Suppressor macrophage treated with lipopolysaccharide for 4 hours (primary cell): ENCODE data around the gene CST11.

Experiments
- DNase-seq: peaks from one replicate; pipeline ENCODE4 v3.0.0-alpha.2; 2020

CST11 gene

DNA sequence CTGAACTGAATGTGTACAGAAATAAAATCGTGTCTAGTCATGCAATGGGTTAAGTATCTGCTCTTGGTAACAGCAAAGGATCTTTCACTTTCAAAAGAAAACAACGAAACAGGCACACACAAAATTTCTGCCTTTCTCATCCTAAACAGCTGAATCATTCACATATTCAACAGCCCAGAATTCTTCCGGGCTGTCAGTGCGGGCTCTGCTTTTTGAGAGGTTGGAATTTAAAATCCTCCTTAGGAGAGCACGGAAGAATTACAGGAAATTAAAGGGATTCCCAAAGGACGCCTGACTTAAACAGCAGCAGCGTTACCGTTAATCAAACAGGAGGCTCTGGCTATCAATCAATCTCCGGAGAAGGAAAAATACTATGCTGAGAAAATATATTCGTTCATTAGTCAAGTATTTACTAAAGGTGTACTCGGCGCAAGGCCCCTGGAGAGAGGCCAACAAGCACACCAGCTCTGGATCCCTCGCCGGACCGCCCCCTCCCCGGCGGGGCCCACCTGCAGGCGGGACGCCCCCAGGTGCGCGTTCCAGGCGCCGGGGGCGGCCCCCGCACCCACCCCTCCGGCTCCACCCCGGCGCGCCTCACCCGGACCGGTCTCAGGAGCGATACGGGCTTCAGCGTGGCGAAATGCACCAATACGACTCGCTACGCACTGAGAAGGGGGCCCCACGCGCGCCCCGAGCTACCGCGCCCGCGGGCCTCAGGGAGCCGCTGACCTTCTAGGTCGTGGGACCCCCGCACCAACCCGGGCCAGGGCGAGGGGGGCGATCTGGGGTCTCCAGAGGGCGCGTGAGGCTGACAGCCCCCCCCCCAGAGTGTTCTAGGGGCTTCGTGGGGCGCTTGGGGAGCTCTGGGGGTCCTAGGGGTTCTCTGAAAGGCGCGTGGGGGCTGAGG is 32.4 kb downstream of the CST11 start:
- DNase-seq: peak; percentile 65

DNA sequence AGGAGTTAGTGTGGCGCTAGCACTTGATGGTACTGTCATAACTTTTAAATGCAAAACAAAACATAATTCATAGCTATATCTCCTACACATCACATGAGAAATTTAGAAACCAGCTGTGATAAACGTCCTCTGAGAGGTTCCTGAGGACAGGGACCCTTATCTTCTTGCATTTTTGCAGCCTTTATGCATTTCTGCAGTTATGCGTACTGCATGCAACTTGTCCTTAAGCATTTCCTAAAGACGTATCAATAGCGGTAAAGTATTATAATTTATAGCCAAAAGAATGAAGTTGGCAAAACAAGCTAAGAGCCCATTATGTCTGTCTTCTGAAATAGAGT is 33.0 kb downstream of the CST11 start:
- no peak for DNase-seq

DNA sequence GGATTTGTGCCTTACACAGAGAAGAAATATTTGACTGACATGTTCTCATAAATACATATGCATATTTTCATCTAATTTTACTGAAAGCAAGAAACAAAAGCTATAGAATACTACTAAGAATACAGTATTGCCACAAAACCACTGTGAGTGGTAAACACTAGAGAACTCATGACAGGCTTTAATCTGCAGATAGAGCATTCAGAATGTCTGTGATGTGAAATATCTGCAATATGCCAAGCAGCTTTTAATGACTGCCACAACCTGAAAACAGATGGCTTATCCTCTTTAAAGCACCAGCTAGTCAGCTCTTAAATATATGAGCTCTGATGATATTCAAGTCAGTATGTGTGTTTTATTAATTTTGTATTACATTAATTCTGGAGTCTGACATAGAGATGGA is 34.8 kb downstream of the CST11 start:
- DNase-seq: no peak

DNA sequence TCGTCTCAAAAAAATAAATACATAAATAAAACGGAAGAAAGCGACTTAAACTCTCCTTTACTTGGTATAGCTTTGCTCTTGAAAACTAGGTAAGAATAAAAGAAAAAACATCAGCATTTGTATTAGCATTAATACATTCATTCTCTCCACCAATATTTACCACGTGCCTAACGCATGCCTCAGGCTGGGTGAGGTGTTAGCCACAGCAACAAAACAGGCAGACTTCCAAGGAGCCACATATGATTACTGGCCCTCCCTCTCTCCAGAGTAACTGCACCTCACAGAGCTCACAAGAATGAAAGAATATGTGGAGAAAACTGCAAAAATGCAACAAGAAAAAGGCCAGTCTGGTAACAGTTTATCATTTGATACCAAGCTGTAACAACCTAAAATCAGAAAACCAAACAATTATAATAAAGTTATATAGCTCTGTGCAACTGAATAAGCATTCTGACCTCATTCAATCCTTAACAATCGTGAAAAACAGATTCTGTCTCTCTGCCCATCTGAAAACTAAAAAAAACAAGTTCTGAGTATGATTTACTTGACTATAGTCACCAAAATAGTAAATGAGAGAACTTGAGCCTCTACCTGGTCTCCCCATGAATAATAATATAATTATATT is 36.6 kb downstream of the CST11 start:
- no peak for DNase-seq

DNA sequence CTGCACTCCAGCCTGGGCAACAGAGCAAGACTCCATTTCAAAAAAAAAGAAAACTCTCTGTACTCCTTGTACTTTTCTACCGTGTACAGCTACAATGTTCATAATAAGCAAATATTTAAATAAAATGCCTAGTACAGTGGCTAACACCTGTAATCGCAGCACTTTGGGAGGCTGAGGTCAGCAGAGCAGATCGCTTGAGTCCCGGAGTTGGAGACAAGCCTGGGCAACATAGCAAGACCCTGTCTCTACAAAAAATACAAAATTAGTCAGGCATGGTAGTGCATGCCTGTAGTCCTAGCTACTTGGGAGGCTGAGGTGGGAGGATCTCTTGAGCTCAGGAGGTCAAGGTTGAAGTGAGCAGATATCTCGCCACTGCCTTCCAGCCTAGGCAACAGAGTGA is 37.1 kb downstream of the CST11 start:
- no peak for DNase-seq

DNA sequence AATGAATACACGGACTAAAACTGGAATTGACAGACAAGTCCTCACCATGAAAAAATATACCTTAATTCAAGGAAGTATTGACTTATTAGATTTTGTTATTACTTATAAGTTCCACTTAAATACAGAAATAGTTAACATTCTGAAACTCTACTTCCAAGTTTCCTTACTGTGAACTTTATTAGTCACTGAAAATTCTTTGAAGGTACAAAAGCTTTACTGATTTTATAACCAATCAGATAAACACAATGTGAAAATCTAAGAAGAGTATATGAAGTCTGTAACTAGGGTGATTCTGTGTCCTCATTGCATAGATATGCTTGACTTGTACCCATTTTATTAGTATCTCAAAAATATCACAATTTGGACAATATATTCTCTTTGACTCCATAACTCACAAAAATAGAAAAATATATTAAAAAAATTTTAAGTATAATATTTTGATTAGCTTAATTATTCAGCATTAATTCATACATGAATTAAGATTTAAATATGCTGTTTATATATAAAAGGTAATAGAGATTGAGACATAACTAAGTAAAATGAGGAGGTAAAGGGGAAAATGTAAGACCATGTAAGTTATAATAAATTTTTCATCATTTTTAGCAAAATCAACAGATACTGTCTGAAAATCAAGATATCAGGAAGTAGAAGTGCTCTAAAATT is 38.0 kb downstream of the CST11 start:
- DNase-seq: no peak

DNA sequence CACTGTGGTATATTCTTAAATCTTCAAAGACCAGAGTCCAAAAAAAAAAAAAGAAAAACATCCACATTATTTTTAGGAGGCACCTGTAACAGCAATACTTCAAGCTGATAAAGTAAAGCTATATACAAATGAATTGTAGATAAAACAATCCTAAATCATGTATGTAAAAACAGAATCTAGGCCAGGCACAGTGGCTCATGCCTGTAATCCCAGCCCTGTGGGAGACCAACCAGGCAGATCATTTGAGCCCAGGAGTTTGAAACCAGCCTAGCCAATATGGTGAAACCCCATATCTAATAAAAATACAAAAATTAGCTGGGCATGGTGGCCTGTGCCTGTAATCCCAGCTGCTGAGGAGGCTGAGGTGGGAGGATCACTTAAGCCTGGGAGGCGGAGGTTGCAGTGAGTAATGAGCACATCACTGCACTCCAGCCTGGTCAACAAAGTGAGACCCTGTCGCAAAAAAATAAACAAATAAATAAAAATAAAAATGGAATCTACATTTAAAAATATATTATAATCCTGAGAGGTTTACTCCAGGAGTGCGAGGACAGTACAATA is 38.7 kb downstream of the CST11 start:
- DNase-seq: no peak

DNA sequence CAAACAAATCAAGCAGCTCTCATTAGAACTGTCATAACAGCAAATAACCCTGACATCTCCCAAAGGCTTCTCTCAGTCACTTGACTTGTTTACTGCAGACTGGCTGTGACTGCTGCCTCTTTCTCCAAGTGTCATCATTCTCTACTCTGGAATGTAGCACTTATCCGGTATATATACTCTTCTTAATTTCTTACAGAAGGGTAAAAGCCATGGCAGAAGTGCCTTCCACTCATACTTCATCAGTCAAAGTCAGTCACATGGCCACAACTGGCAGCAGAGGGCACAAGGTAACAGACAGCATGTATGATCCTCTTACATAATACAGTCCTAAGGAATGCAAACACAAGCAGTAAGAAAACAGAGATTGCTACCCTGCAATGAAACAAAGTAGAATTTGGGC is 40.6 kb downstream of the CST11 start:
- DNase-seq: peak; percentile 1

DNA sequence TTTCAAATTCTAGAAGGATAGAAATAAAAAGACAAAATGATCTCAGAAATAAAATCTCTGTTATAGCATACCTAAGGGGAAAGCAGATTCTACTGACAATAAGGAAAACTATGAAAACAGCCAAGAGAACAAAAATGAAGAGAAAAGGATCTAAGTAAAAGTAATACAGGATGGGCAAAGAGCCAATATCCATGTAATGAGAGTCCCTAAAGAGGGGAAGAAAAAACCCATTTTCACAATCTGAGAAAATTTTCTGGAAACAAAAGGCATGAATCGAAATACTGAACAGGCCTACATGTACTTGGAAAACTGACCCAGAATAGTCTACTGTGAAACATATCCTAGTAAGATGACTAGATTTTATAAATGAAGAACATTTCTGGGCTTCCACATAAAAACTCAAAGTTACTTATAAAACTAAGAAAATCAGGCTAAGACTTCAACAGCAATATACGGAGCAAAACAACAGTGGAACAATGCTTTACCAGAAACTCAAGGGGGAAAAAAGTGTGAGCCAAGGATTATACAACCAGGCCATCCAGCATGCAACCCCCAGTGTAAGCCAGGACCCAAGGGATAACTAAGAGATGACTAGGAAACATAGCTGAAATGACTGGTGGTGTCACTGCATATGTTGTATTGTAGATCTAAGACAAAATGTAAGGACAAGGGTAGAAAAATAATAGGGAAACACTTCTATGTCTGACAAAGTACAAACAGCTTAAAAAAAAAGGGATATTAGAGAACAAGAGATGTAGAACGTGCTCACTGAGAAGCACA is 41.6 kb downstream of the CST11 start:
- DNase-seq: peak; percentile 1

DNA sequence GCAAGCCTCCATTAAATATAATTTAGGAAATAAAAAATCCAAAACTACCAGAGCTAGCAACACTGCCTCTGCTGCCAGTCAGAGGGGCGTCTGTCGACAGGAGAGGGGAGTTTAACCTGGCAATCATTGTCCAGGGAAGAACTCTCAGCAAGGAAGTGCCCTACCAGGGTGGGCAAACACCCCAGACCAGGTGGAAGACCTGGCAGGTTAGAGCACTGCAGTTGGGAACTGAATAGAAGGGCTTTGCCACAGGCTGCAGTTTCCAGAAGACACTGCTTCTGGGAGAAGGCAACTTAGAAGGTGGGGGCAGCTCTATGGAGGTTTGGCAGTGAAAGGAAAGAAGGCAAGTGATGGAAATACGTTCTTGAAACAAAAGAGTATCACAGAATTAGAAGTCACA is 42.9 kb downstream of the CST11 start:
- no peak for DNase-seq

DNA sequence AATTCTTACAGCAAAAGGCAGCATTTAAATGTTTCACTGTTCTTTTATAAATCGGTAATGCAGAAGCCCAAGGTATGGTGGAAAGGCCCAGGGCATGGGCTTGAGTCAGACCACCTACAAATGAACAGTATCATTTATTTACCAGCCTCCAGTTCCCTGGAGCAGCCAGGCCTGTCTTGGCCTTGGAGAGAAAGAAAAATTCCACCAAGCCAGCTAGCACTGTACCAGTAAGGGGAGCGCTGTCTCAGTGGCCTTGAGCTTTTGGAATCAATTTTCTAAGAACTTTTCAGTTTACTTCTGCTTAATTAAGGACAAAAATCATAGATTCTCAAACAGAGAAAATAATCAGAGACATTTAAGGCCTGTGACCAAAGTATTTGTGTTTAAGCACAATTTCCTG is 43.7 kb downstream of the CST11 start:
- DNase-seq: no peak

DNA sequence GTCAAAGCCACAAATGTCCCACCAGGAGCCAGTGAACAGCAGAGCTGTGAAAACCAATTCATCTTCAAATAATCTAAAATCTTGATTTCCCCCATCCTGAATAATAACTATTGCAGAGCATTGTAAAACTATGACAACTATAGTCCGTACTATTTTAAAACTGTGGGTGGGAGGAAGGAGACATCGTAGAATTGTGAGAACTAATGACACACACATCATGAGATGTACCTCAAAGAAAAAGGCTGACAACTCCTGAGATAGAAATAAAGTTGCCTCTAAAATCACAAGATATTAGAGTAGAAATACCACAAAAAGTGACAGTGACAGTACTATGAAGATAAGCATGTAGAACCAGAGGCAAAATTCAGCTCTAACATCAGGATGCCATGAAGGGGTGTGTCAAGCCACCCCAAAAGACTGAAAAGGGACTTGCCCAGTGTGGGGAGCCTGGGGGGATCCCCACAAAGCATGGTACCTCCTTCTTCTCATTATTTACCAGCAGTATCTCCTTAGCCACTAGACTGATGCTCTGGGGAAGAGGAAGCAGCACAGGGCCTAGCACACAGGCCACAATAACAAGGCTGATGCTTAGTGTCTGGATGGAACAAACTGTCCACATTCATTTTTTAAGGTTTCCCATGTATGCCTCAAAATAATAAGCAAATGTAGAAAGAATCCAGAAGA is 44.8 kb downstream of the CST11 start:
- DNase-seq: peak; percentile 38

DNA sequence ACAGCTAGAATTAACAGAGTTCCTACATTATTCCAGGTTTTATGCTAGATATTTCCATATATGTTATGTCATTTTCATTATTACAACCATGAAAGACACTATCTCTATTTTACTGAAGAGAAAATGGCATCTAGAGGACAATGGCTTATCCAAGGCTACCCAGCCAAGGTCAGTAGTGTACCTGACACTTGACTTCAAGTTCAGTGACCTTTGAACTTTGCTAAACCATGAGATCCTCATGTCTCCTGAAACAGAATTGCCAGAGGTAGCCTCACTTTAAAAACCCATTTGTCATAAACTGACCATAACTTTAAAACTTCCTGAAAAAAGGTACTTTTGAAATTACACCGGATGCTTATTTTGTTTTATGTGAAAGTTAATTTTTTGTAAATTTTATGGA is 45.8 kb downstream of the CST11 start:
- no peak for DNase-seq

DNA sequence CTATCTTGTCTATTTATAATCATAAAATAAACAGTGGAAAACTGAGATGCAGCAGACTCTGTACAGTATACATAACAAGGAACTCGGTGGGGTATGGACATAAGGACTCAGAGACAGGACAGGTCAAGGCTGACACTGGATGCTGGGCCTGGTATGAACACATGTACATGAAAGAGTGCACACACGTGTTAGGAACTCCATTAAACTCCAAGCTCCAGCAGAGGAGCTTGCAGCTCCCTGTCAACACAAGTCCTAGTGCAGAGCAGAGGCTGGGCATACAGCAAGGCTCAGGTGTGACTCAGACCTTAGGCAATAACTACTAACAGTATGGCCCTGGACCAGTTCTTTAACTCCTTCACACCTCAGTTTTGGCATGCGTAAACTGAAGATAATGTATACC is 48.5 kb downstream of the CST11 start:
- peak; percentile 1 for DNase-seq

DNA sequence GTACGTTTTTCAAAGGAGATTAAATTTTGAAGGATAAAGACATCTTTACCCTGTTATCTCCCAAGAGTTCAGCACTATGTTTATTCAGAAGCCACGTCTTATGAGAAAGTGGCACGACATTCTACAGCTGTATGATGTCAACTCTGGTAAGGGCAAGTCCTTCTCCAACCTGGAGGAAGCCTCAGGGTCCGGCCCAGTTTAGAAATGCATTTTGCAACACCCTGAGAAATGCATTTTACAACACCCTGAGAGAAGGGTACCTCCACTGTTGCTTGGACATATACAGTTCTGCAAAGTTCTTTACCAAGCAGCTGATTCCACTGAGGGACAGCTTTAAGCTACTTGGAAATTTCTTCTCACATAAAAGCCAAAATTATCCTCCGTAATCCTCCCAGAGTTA is 48.9 kb downstream of the CST11 start:
- no peak for DNase-seq

DNA sequence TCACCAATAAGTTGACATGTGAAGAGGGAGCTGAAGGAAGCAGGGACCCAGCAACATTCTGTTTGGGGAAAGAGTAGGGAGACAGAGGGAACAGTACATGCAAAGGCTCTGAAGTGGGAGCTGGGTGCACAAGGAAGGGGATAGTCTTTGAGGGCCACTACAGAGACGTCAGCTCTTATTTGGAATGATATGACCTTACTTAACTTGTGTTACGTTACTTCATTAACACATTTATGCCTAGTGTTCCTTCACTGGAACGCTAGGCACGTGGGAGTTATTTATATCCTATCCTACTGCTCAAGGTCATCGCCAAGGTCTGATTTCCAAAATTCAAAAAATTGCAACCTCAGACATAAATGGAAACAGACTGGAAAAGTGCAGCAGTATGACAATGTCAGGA is 51.6 kb downstream of the CST11 start:
- no peak for DNase-seq
